ENCODE results near the gene TMEM86B.

DNA sequence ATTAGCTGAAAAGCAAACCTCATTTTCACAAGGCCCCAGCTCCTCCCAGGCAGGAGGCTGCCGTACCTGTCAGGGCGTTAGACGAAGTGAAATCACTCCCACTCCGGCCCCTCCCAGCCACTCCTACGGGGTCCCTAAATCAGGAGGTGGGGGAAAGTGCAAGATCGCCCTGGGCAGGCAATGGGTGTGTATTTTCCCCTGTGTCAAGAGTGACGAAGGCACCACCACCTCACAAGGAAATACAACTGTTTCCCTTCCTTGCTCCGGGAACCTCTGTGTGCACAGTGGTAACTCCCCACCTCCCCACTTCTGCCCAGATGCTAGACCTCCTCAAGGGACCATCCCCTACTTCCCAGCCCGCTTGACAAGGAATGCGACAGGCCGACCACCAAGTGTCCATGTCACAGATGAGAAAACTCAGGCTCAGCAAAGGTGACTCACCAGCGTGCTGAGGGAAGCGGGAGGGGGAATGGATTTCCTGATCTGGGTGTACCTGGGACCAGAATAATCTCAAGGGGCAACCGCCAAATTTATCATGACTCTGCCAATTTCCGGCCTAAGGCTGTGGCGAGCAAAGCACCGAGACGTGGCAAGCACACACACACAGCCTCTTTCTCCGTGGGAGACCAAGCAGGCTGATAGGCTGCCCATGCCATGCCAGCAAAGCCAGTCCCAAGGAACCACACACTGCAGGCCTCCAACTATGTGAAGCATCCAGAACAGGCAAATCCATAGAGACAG, 22.9 kb upstream of the TMEM86B start:
- no peak for TF ChIP-seq EZH2 (IDR thresholded peaks at IDR 0.05; ENCODE audit: insufficient read depth, poor library complexity, severe bottlenecking)
- TF ChIP-seq EZH2phosphoT487 (IDR thresholded peaks at IDR 0.05; ENCODE audit: insufficient read depth, low read depth) = no peak
